AG04450 (cell line): ENCODE data around the gene PLP1. TPM values are rescaled to one million over a fixed set of nuclear protein-coding genes. Genes with fewer than 3 reads are reported as not detected.
"Not testable (repeated sequence)": the region's sequence is repeated elsewhere in the genome, so short reads cannot be mapped to it uniquely, and the experiment has no call there.

Source experiments
- CTCF ChIA-PET: fragments of 300-600, 350-600 bp; formaldehyde crosslinking; extraction: SDS; loops from one replicate; lab custom pipeline; 2022; ENCODE audit warnings: antibody characterized with exemption, inconsistent platforms; lab: Charles Lee
- POLR2A ChIA-PET: fragments of 350-600 bp; formaldehyde crosslinking; extraction: SDS; loops from one replicate; lab custom pipeline; 2021; ENCODE audit warnings: antibody characterized with exemption, inconsistent platforms; lab: Yijun Ruan, JAX
- DNase-seq: peaks from one replicate; pipeline ENCODE4 v3.0.0-alpha.2; 2011; ENCODE audit warnings: low read depth, low spot score
- H3K27ac ChIP-seq: one replicate; pipeline ENCODE4 v1.5.1; 2012; ENCODE audit warnings: low read depth, low read length, control low read depth
- H3K27me3 ChIP-seq: one replicate; pipeline ENCODE4 v1.6.0; 2012; ENCODE audit warnings: low read length; ENCODE audit not compliant: control insufficient read depth, insufficient read depth
- H3K4me3 ChIP-seq: 2 replicates; pipeline ENCODE4 v1.5.1; 2011; ENCODE audit warnings: mild to moderate bottlenecking, low read depth, low read length, control low read depth
- H3K9me3 ChIP-seq: 2 replicates; pipeline ENCODE4 v1.5.1; 2012; ENCODE audit warnings: low read length; ENCODE audit not compliant: control insufficient read depth, insufficient read depth
- CTCF ChIP-seq: IDR thresholded peaks from 2 replicates; pipeline ENCODE4 v1.5.1; 2011; ENCODE audit warnings: low read depth, low read length, control low read depth, inconsistent platforms
- polyA plus RNA-seq: library from polyadenylated mRNA; depleted of rRNA; stranded (reverse); fragments of >200 nt; gene quantifications from 2 replicates; pipeline ENCODE4 v1.2.3, GENCODE V29; 2011

PLP1 gene
- polyA plus RNA-seq, 1 experiment, result 0.41 TPM

DNA sequence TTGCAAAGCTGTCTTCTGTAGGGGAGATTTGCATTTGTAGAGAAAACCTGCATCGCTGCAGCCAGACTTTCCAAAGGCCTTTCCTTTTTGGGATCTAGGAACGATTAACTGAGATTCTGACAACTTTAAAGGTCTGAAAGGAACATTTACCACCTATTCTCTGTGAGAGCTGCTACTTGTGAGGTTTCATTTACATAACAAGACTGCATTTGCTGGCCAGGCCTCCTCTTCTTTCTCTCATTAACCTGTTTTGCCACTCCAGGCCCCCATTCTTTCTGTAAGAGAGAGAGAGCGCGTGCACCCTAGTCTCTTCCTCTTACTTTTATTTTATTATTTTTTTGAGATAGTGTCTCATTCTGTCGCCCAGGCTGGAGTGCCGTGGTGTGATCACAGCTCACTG, 34.3 kb upstream of the PLP1 start:
- H3K9me3 ChIP-seq, result no peaks in the 10 kb centered on the region
- CTCF ChIA-PET, result no interaction called here
- no peak for TF ChIP-seq CTCF
- POLR2A ChIA-PET, result no interaction called here
- DNase-seq, result no peak
- H3K4me3 ChIP-seq, result no peak overlapping the region
- no peaks in the 10 kb centered on the region for H3K27me3 ChIP-seq
- no peak overlapping the region for H3K27ac ChIP-seq

DNA sequence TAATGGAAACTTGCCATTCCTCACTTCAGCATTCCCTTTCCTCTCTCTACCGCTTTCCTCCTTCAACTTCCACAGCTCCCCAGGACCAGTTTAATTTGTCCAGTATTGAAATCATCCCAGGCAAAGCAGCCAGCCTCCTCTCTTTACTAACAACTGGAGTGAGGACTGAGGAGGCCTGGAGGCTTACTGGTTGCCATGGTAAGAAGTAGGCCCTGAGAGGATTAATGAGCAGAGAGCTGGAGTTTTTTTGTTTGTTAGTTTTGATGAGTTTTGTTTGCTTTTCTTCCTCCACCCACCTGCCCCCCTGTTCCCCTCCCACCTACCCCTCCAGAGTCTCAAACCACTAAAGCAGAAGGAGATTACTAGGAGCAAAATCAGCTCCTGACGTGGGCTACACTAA, 29.5 kb upstream of the PLP1 start:
- Histone ChIP-seq H3K27ac (no peak overlapping the region), H3K27me3 (no peaks in the 10 kb centered on the region), H3K4me3 (no peak overlapping the region), H3K9me3 (no peaks in the 10 kb centered on the region)
- TF ChIP-seq CTCF, result no peak
- DNase-seq, result no peak
- POLR2A ChIA-PET, result no interaction called here
- CTCF ChIA-PET, result no interaction called here

GRCh38 chrX:103754401-103754800, 22.2 kb upstream of the PLP1 start:
- H3K27ac ChIP-seq, result no peak overlapping the region
- H3K9me3 ChIP-seq, result no peaks in the 10 kb centered on the region
- H3K4me3 ChIP-seq, result no peak overlapping the region
- DNase-seq, result no peak
- ChIA-PET POLR2A (no interaction called here), CTCF (no interaction called here)
- no peak for TF ChIP-seq CTCF
- no peaks in the 10 kb centered on the region for H3K27me3 ChIP-seq

DNA sequence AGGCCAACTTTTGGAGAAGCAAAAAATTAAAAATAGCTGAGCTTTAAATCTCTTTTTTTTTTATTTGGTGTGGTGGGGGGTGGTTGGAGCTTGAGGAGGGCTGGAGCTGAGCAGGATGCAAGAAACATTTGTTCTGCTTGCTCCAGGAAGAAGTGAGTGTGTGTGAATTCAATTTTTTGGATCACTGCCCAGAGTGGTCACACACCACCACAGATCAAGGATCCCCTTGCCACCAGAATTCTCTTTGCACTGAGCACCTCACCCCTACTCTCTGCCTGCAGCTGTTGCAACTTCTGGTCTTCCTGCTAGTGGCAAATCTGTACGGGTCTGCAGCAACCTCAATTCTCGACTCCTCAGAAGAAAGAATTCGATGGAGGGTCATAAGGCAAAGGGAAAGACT, 19.9 kb upstream of the PLP1 start:
- Histone ChIP-seq H3K27me3 (no peaks in the 10 kb centered on the region), H3K27ac (no peak overlapping the region), H3K4me3 (no peak overlapping the region), H3K9me3 (no peaks in the 10 kb centered on the region)
- TF ChIP-seq CTCF, result no peak
- DNase-seq, result no peak
- CTCF ChIA-PET, result no interaction called here
- POLR2A ChIA-PET, result no interaction called here

- no peak overlapping the region for H3K4me3 ChIP-seq
- ChIA-PET POLR2A (no interaction called here), CTCF (no interaction called here)
- DNase-seq, result no peak
- TF ChIP-seq CTCF, result no peak
- H3K27ac ChIP-seq, result no peak overlapping the region
- H3K9me3 ChIP-seq, result no peaks in the 10 kb centered on the region
- no peaks in the 10 kb centered on the region for H3K27me3 ChIP-seq
Observed at GRCh38 chrX:103758555-103758954, 18.1 kb upstream of the PLP1 start.

- POLR2A ChIA-PET, DNase-seq, CTCF ChIA-PET, H3K27me3 ChIP-seq, H3K4me3 ChIP-seq, H3K27ac ChIP-seq, H3K9me3 ChIP-seq: not testable (repeated sequence)
Observed at GRCh38 chrX:103763541-103763940, 13.1 kb upstream of the PLP1 start.

DNA sequence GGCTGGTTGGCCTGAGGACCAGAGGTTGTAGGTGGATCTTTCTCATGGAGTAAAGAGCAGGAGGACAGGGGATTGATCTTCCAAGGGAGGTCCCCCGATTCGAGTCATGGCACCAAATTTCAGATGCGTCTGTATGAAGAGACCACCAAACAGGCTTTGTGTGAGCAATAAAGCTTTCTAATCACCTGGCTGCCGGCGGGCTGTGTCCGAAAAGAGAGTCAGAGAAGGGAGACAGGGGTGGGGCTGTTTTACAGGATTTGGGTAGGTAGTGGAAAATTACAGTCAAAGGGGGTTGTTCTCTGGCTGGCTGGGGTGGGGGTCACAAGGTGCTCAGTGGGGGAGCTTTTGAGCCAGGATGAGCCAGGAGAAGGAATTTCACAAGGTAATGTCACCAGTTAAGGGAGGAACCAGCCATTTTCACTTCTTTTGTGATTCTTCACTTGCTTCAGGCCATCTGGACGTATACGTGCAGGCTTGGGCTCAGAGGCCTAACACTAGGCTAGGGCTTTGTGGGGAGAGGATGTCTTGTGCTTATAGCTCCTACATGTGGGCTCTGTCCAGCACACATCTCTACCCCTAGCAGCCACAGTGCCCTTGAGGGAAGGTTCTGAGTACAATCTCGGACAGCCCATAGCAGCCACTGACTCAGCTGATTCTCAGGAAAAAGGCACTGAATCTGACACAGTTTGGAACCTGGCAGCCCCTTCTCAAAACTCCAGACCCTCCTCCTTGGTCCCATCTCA, 9.7 kb upstream of the PLP1 start:
- DNase-seq, POLR2A ChIA-PET, H3K4me3 ChIP-seq: not testable (repeated sequence)

More for the DNA sequence above, 9.7 kb upstream of the PLP1 start:
- H3K9me3 ChIP-seq, CTCF ChIA-PET, H3K27ac ChIP-seq, H3K27me3 ChIP-seq: not testable (repeated sequence)
